Panc1 (cell line): Measurements from ENCODE around the gene BRAF.
"Not testable (repeated sequence)": the region's sequence is repeated elsewhere in the genome, so short reads cannot be mapped to it uniquely, and the experiment has no call there.

Source experiments
- CTCF ChIP-seq: fragments of 450-650 bp; IDR thresholded peaks from 2 replicates; pipeline ENCODE4 v1.5.1; 2017; ENCODE audit warnings: mild to moderate bottlenecking
- POLR2AphosphoS5 ChIP-seq: IDR thresholded peaks from 2 replicates; pipeline ENCODE4 v1.6.1; 2012; ENCODE audit warnings: mild to moderate bottlenecking, low read depth, low read length, moderate library complexity
- REST ChIP-seq, 2 experiments: IDR thresholded peaks; 2 replicates each; pipeline ENCODE4 v1.6.1; 2011 to 2012; ENCODE audit warnings: low read depth in 2 of 2, control low read depth in 1 of 2, low read length in 1 of 2, mild to moderate bottlenecking in 1 of 2, moderate library complexity in 1 of 2; ENCODE audit not compliant: insufficient read depth in 1 of 2

GRCh38 chr7:140676956-140677355 is 247.8 kb downstream of the BRAF start:
- not testable (repeated sequence) for TF ChIP-seq CTCF; REST (IDR thresholded peaks at IDR 0.05; ENCODE audit: insufficient read depth in 1 of 2, low read depth in 2 of 2, low read length in 1 of 2); POLR2AphosphoS5
